Measurements from ENCODE around the gene MLC1.
"Not testable (repeated sequence)": the region's sequence is repeated elsewhere in the genome, so short reads cannot be mapped to it uniquely, and the experiment has no call there.

MLC1 gene

GRCh38 chr22:50101870-50102565, 16.8 kb upstream of the MLC1 start:
- no peak for DNase-seq

- DNase-seq, result no peak
Observed at GRCh38 chr22:50098052-50098451, 12.8 kb upstream of the MLC1 start.

- no peak for DNase-seq
Observed at GRCh38 chr22:50092342-50092741, 7.1 kb upstream of the MLC1 start.

- DNase-seq, result no peak
Observed at GRCh38 chr22:50091092-50091768, 6.0 kb upstream of the MLC1 start.

- DNase-seq, result no peak
Observed at GRCh38 chr22:50090412-50090714, 5.1 kb upstream of the MLC1 start.

GRCh38 chr22:50089682-50090411, 4.6 kb upstream of the MLC1 start, which contains the start of gene MOV10L1:
Gene MOV10L1, plus strand, starts transcription at chr22:50090006. Its CDS starts 83 bp downstream, at chr22:50090089.
- no peak for DNase-seq

GRCh38 chr22:50089231-50089630, 4.0 kb upstream of the MLC1 start:
- no peak for DNase-seq

- DNase-seq, result no peak
Observed at GRCh38 chr22:50088096-50088495, 2.9 kb upstream of the MLC1 start.

GRCh38 chr22:50087646-50088045, 2.4 kb upstream of the MLC1 start:
- no peak for DNase-seq

GRCh38 chr22:50086975-50087374, 1.7 kb upstream of the MLC1 start:
- not testable (repeated sequence) for DNase-seq

- no peak for DNase-seq
Observed at GRCh38 chr22:50086526-50086925, 1.3 kb upstream of the MLC1 start.

GRCh38 chr22:50084614-50085021, 608 bp downstream of the MLC1 start:
- DNase-seq, result no peak

GRCh38 chr22:50084080-50084477, 1.1 kb downstream of the MLC1 start:
- no peak for DNase-seq

GRCh38 chr22:50083462-50084079, 1.7 kb downstream of the MLC1 start:
- DNase-seq, result no peak

GRCh38 chr22:50082961-50083461, 2.2 kb downstream of the MLC1 start:
- DNase-seq, result no peak

GRCh38 chr22:50082197-50082715, 3.0 kb downstream of the MLC1 start:
- DNase-seq, result no peak

GRCh38 chr22:50081426-50082196, 3.6 kb downstream of the MLC1 start:
- DNase-seq, result no peak

- no peak for DNase-seq
Observed at GRCh38 chr22:50080077-50080465, 5.2 kb downstream of the MLC1 start.

- no peak for DNase-seq
Observed at GRCh38 chr22:50078761-50079160, 6.5 kb downstream of the MLC1 start.

- DNase-seq, result no peak
Observed at GRCh38 chr22:50078246-50078645, 7.0 kb downstream of the MLC1 start.

- no peak for DNase-seq
Observed at GRCh38 chr22:50076646-50077535, 8.3 kb downstream of the MLC1 start.
